Keratinocyte (primary cell): ENCODE measurements around the gene SLC35D3. TPM values are rescaled to one million over a fixed set of nuclear protein-coding genes. Genes with fewer than 3 reads are reported as not detected.
A peak's percentile ranks its signal among the peaks of the same experiment; 100 is the strongest.

ENCODE experiments used
- DNase-seq: peaks from one replicate; pipeline ENCODE4 v3.0.0-alpha.2; 2011; ENCODE audit warnings: low read depth, missing footprints, low spot score
- FAIRE-seq: peaks from 2 replicates; lab custom pipeline; 2011; peaks lifted over from hg19 to GRCh38; lab: Jason Lieb, UNC
- H2AFZ ChIP-seq: 2 replicates; pipeline ENCODE4 v1.6.0; 2012; ENCODE audit warnings: low read length, control low read depth, inconsistent platforms; ENCODE audit not compliant: control insufficient read depth
- H3K27ac ChIP-seq: 2 replicates; pipeline ENCODE4 v1.5.1; 2011; ENCODE audit warnings: low read length; ENCODE audit not compliant: control insufficient read depth, insufficient read depth
- H3K27me3 ChIP-seq: 3 replicates; pipeline ENCODE4 v1.6.0; 2011; ENCODE audit warnings: low read length; ENCODE audit not compliant: control insufficient read depth, insufficient read depth; ENCODE audit errors: extremely low read depth
- H3K36me3 ChIP-seq, 2 experiments: 2 replicates in 1 of 2; 3 replicates in 1 of 2; pipeline ENCODE4 v1.5.1; 2011; ENCODE audit warnings: low read length in 2 of 2, mild to moderate bottlenecking in 1 of 2; ENCODE audit not compliant: control insufficient read depth in 2 of 2, insufficient read depth in 2 of 2; ENCODE audit errors: extremely low read depth in 1 of 2
- H3K4me1 ChIP-seq: 3 replicates; pipeline ENCODE4 v1.5.1; 2011; ENCODE audit warnings: low read length; ENCODE audit not compliant: control insufficient read depth, insufficient read depth; ENCODE audit errors: extremely low read depth
- H3K4me2 ChIP-seq: 3 replicates; pipeline ENCODE4 v1.6.0; 2011; ENCODE audit warnings: low read depth, low read length; ENCODE audit not compliant: control insufficient read depth, insufficient read depth; ENCODE audit errors: extremely low read depth
- H3K4me3 ChIP-seq, 3 experiments: fragments of 200-600 bp in 1 of 3; sonication (generic) in 1 of 3; 2 replicates in 2 of 3; 3 replicates in 1 of 3; pipeline ENCODE4 v1.5.1; 2011 to 2016; ENCODE audit warnings: low read length in 3 of 3, mild to moderate bottlenecking in 3 of 3, control low read depth in 2 of 3, inconsistent platforms in 1 of 3, low read depth in 1 of 3, mixed read lengths in 1 of 3, mixed run types in 1 of 3, moderate library complexity in 1 of 3; ENCODE audit not compliant: control insufficient read depth in 2 of 3, insufficient read depth in 2 of 3; ENCODE audit errors: extremely low read depth in 1 of 3
- H3K79me2 ChIP-seq: 2 replicates; pipeline ENCODE4 v1.6.0; 2012; ENCODE audit warnings: low read length; ENCODE audit not compliant: control insufficient read depth, insufficient read depth
- H3K9ac ChIP-seq: 3 replicates; pipeline ENCODE4 v1.6.0; 2011; ENCODE audit warnings: low read length; ENCODE audit not compliant: control insufficient read depth, insufficient read depth; ENCODE audit errors: extremely low read depth
- H3K9me1 ChIP-seq: 3 replicates; pipeline ENCODE4 v1.6.0; 2011; ENCODE audit warnings: low read length; ENCODE audit not compliant: control insufficient read depth, insufficient read depth; ENCODE audit errors: extremely low read depth
- H3K9me3 ChIP-seq: 2 replicates; pipeline ENCODE4 v1.5.1; 2012; ENCODE audit warnings: low read depth, low read length; ENCODE audit not compliant: control insufficient read depth
- H4K20me1 ChIP-seq: 3 replicates; pipeline ENCODE4 v1.6.0; 2011; ENCODE audit warnings: low read length; ENCODE audit not compliant: control insufficient read depth, insufficient read depth; ENCODE audit errors: extremely low read depth
- CTCF ChIP-seq, 3 experiments: IDR thresholded peaks in 1 of 3; conservative IDR thresholded peaks in 1 of 3; optimal IDR thresholded peaks in 1 of 3; 2 replicates in 2 of 3; 3 replicates in 1 of 3; pipeline versions ENCODE3 to v1.5.1; 2011; ENCODE audit warnings: low read length in 3 of 3, mild to moderate bottlenecking in 3 of 3, moderate library complexity in 2 of 3, control low read depth in 1 of 3, inconsistent platforms in 1 of 3; ENCODE audit not compliant: insufficient read depth in 2 of 3; ENCODE audit errors: extremely low read depth in 1 of 3
- EZH2 ChIP-seq: IDR thresholded peaks from one replicate; pipeline ENCODE4 v1.6.1; 2012; ENCODE audit warnings: inconsistent platforms, mild to moderate bottlenecking, low read length, moderate library complexity
- dilution Hi-C: fragments of 300-500 bp; cut with MboI; formaldehyde crosslinking; loops from one replicate; pipeline ENCODE4 v1.7.0; 2020; ENCODE audit warnings: low sequenced_read_pairs; ENCODE audit not compliant: extremely low pct_ligation_motif_present
- polyA plus RNA-seq, 5 experiments: library from polyadenylated mRNA; depleted of rRNA in 3 of 5; stranded (reverse) in 3 of 5; stranded (forward) in 1 of 5; unstranded in 1 of 5; fragments of >200 nt; gene quantifications; 1 replicate in 1 of 5; 2 replicates in 3 of 5; 3 replicates in 1 of 5; pipeline versions ENCODE4 v1.2.1 to v1.2.3, GENCODE V29; 2011 to 2012; ENCODE audit warnings: missing spikeins in 2 of 5, low read depth in 1 of 5, low replicate concordance in 1 of 5

SLC35D3 gene
- polyA plus RNA-seq, 1 donor (not counting 4 experiments of a cell fraction or from before 2014, with no cell fraction given) = not detected

DNA sequence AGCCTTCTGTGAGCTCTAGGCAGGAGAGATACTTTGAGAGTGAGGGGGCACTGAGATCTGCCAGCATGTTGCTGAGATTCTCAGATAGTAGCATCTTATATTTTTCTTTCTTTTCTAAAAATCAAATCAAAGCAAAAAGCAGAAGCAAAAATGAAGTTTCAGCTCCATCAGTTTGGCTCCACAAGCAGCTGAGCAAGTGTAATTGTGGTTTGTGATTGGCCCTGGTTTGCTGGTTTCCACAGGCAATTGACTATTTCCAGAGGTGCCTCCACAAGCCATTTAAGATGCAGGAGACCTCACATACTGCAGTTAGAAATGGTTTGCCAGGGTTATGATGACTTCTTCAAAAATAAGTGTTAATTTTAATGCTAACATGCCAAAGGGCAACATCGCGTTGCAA lies 4.3 kb downstream of the SLC35D3 start:
- Histone ChIP-seq H3K4me2 (no peak overlapping the region), H3K9me3 (no peaks in the 10 kb centered on the region), H4K20me1 (no peaks in the 10 kb centered on the region), H3K4me3 (no peak overlapping the region), H3K27ac (no peak overlapping the region), H3K79me2 (no peaks in the 10 kb centered on the region), H3K27me3 (peaks cover 30% of the 10 kb centered on the region), H3K9ac (no peak overlapping the region), H3K4me1 (peaks cover 1% of the 10 kb centered on the region), H2AFZ (no peak overlapping the region), H3K9me1 (no peaks in the 10 kb centered on the region), H3K36me3 (no peaks in the 10 kb centered on the region)
- no peak for DNase-seq
- FAIRE-seq = no peak
- dilution Hi-C loops = no loop called here
- no peak for TF ChIP-seq EZH2
- TF ChIP-seq CTCF (optimal IDR thresholded peaks at IDR 0.05 in 1 of 3, IDR thresholded peaks at IDR 0.05 in 1 of 3, conservative IDR thresholded peaks at IDR 0.05 in 1 of 3; ENCODE audit: extremely low read depth in 1 of 3, insufficient read depth in 2 of 3, low read length in 3 of 3) = no peak

GRCh38 chr6:136927292-136927691 lies 5.2 kb downstream of the SLC35D3 start:
- no peak for FAIRE-seq
- H2AFZ ChIP-seq = no peak overlapping the region
- dilution Hi-C loops = no loop called here

More at GRCh38 chr6:136927292-136927691, 5.2 kb downstream of the SLC35D3 start:
- no peaks in the 10 kb centered on the region for H3K36me3 ChIP-seq
- H3K4me3 ChIP-seq = no peak overlapping the region
- TF ChIP-seq CTCF (optimal IDR thresholded peaks at IDR 0.05 in 1 of 3, IDR thresholded peaks at IDR 0.05 in 1 of 3, conservative IDR thresholded peaks at IDR 0.05 in 1 of 3; ENCODE audit: extremely low read depth in 1 of 3, insufficient read depth in 2 of 3, low read length in 3 of 3) (peak in 1 of 3 experiments; percentile 36), EZH2 (no peak)
- no peaks in the 10 kb centered on the region for H4K20me1 ChIP-seq
- H3K9me3 ChIP-seq = no peaks in the 10 kb centered on the region
- H3K4me2 ChIP-seq = no peak overlapping the region
- H3K9me1 ChIP-seq = no peaks in the 10 kb centered on the region
- no peak for DNase-seq
- H3K27me3 ChIP-seq = peaks cover 21% of the 10 kb centered on the region
- H3K27ac ChIP-seq = no peak overlapping the region
- no peak overlapping the region for H3K9ac ChIP-seq
- no peaks in the 10 kb centered on the region for H3K79me2 ChIP-seq
- no peaks in the 10 kb centered on the region for H3K4me1 ChIP-seq
